AG10803 (cell line): ENCODE results near the gene FKBP6.
A peak's percentile ranks its signal among the peaks of the same experiment; 100 is the strongest.
"Not testable (repeated sequence)": the region's sequence is repeated elsewhere in the genome, so short reads cannot be mapped to it uniquely, and the experiment has no call there.

Experiments used
- DNase-seq: peaks from one replicate; pipeline ENCODE4 v3.0.0; 2010; ENCODE audit warnings: low read depth
- H3K4me3 ChIP-seq: 2 replicates; pipeline ENCODE4 v1.5.1; 2011; ENCODE audit warnings: mild to moderate bottlenecking, low read length, control low read depth
- TF ChIP-seq, protein P1 (sequence below): conservative IDR thresholded peaks from 2 replicates; pipeline ENCODE4 v1.5.1; 2011; ENCODE audit warnings: mild to moderate bottlenecking, low read length, control low read depth, inconsistent platforms

FKBP6 gene

DNA sequence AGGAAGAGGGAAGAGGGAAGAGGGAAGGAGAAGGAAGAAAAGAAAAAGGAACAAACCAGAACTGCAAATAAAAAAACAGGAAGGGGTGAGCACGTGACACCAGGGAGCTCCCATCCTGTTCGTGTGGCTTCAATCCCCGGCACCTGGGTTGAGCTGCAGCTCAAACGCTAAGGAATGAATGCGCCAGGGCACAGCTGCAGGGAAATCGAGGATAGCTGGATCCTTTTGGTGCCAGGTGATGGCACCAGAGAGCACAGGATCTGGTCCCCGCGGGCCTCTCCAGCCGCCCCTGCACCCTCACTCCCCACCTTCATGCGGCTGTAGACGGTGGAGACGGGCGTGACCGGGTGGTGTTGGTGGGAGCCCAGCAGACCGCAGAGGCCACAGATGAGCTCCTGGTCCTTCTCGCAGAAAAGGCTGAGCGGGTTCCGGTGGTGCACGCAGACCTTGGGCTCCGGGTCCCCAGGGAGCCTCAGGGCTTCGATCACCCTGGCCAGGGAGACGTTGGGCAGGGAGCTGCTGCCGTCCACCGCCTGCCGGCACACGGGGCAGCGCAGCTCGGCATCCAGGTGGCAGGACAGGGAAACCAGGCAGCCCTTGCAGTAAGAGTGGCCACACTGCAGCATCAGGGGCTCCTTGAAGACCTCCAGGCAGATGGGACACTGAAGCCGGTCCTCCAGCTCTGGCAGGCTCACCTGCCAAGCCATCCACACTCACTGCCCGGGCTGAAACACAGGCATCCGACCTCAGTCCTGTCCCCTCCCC lies 3.7 kb upstream of the FKBP6 start:
- H3K4me3 ChIP-seq = not testable (repeated sequence)
- DNase-seq = peak; percentile 24
- TF ChIP-seq, protein P1, sequence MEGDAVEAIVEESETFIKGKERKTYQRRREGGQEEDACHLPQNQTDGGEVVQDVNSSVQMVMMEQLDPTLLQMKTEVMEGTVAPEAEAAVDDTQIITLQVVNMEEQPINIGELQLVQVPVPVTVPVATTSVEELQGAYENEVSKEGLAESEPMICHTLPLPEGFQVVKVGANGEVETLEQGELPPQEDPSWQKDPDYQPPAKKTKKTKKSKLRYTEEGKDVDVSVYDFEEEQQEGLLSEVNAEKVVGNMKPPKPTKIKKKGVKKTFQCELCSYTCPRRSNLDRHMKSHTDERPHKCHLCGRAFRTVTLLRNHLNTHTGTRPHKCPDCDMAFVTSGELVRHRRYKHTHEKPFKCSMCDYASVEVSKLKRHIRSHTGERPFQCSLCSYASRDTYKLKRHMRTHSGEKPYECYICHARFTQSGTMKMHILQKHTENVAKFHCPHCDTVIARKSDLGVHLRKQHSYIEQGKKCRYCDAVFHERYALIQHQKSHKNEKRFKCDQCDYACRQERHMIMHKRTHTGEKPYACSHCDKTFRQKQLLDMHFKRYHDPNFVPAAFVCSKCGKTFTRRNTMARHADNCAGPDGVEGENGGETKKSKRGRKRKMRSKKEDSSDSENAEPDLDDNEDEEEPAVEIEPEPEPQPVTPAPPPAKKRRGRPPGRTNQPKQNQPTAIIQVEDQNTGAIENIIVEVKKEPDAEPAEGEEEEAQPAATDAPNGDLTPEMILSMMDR = peak; percentile 61

DNA sequence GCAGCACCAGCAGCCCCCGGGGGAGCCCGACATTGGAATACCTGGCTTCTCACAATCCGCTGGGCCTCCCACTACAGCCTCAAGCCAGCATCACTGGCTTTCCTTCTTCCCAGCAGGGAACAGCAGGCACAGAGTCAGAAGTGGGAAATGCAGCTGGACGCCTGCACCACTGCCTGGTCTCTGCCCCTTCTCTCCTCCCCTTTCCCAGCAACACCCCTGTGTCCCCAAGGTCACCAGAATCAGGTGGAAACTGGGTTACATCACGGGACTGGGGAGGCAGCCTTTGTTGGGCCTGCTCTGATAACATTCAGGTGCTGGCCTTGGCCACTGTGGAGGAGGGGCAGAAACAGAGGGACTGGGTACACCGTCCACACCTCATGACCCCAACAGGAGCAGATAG lies 2.5 kb upstream of the FKBP6 start:
- not testable (repeated sequence) for H3K4me3 ChIP-seq, DNase-seq

DNA sequence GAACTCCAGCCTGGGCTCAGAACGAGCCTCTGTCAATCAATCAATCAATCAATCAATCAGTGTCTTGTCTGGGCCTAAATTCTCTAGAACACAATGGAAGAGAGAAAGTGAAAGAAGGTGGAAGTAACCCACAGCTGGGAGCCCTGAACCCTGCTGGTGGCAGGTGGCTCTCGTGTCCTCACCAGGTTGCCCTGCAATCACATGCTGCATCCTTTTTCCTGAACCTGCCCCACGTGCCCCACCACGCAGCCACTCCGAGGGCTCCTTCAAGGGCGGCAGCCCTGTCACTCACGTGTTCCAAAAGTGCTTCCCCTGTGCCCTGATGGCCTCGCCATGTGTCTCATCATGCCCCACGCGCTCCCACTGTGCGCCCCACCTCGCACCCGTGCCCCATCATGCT lies 512 bp upstream of the FKBP6 start:
- not testable (repeated sequence) for DNase-seq, H3K4me3 ChIP-seq

DNA sequence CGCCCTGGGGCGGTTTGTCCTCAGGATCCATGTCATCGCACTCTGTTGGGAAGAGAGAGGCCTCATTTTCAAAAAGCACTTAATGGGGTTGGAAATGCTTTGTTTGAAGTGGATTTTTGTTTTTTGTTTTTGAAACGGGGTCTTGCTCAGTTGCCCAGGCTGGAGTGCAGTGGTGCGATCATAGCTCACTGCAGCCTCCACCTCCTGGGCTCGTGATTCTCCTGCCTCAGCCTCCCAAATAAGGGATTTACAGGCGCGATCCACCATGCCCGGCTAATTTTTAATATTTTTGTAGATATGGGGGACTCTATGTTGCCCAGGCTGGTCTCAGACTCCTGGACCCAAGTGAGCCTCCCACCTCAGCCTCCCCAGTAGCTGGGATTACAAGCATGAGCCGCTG lies 735 bp downstream of the FKBP6 start:
- TF ChIP-seq, protein P1 = no peak

DNA sequence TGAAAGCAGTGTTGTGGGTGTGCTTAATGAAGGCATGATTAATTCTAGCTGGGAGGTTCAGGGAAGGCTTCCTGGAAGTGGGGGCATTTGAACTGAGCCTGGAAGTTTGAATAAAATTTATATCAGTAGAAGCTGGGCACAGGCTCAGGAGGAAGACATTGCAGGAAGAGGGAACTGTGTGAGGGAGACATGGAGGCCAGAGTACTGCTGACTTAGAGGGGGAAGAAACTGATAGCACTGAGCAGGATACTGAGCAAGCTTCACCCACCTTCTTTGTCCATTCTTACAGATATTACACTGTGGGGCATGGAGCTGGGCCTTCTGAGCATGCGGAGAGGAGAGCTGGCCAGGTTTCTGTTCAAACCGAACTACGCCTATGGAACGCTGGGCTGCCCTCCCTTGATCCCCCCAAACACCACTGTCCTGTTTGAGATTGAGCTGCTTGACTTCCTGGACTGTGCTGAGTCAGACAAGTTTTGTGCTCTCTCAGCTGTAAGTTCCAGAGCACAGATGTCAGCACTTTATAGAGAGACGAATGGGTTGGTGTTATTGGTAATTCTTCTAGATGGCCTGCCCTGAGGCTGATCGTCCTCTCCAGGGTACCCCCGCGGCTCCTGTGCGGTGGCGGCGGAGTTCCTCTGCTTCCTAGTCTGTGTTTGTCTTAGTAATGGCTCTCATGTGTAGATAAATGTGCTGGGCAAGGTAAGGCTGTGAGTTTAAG lies 2.1 kb downstream of the FKBP6 start:
- TF ChIP-seq, protein P1 = no peak
- peak; percentile 17 for DNase-seq
- no peak overlapping the region for H3K4me3 ChIP-seq

More for the DNA sequence above, 735 bp downstream of the FKBP6 start:
- H3K4me3 ChIP-seq = no peak overlapping the region
- DNase-seq = no peak

DNA sequence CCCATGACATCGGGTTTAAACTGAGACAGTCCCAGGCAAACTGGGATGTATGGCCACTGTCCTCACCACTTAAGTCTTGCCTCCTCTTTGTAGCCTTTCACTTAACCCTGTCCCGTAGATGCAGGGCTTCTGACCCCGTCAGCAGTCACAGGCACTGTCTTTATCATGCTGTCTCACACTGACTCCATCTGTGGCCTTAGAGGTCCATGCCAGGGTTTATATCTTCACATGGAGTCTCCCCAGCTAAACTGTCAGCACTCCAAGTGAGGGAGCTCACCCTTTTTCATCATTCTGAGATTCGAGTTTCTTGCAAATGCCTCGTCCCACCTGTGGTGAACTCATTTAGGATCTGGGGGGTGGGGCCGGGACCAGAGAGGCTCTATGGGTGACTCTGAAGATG lies 2.8 kb downstream of the FKBP6 start:
- DNase-seq = no peak
- H3K4me3 ChIP-seq = no peak overlapping the region
- TF ChIP-seq, protein P1 = no peak

DNA sequence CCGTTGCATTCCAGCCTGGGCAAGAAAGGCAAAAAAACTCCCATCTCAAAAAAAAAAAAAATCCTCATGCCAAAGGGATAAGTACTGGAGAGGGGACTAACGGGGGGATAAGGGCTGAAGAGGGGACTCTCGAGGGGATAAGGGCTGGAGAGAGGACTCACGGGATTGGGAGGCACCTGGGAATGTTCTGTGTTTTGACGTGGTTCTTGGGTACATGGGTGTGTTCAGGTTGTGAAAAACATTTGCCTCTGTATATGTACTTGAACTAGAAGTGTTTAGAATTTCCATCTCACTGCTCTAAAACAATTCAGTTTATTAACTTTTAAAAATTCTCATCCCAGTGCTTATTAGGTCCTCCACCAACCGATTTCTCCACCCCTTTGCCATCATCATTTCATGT lies 4.5 kb downstream of the FKBP6 start:
- TF ChIP-seq, protein P1 = no peak
- DNase-seq = no peak
- no peak overlapping the region for H3K4me3 ChIP-seq

DNA sequence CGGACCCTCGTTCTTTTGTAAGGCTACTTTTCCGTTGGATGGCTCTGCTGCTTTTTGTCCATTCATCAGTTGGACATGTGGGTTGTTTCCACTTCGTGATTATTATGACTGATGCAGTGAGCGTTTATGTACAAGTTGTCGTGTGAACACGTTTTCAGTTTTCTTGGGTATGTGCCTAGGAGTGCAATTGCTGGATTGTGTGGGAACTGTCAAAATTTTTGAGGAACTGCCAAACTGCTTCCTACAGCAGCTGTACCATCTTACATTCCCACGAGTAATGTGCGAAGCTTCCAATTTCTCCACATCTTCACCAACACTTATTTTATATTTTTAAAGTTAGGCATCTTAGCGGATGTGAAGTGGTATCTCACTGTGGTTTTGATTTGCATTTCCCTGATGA lies 10.4 kb downstream of the FKBP6 start:
- TF ChIP-seq, protein P1 = no peak
- no peak overlapping the region for H3K4me3 ChIP-seq
- peak; percentile 20 for DNase-seq
